ENCODE measurements around the gene SERHL2. TPM values are rescaled to one million over a fixed set of nuclear protein-coding genes. Genes with fewer than 3 reads are reported as not detected.

The SERHL2 gene
- total RNA-seq, 1 experiment from 2014 or later, result 1.1 TPM

DNA sequence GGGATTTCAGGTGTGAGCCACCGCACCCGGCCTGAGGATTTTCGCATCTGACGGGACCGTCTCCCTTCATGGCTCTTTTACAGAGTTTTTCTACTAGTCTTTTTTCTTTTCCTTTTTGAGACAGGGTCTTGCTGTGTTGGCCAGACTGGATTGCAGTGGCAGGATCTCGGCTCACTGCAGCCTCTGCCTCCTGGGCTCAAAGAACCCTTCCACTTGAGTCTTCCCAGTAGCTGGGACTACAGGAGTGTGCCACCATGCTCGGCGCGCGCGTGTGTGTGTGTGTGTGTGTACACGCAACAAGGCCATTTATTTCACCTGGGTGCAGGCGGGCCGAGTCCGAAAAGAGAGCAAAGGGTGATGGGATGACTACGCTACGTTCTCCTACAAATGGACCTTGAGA is 10.9 kb downstream of the SERHL2 start:
- peaks cover 8% of the 10 kb centered on the region for H3K4me1 Mint-ChIP-seq
- H3K27me3 Mint-ChIP-seq (ENCODE audit: low read depth), result peaks cover 41% of the 10 kb centered on the region
- no peak overlapping the region for H3K27ac Mint-ChIP-seq
- no peak for TF ChIP-seq ZNF425 (CRISPR knock-in tag; conservative IDR thresholded peaks at IDR 0.05)
- TF ChIP-seq HMGA2 (CRISPR knock-in tag; IDR thresholded peaks at IDR 0.05), result no peak
- TF ChIP-seq GRHL2 (CRISPR knock-in tag; IDR thresholded peaks at IDR 0.05; ENCODE audit: insufficient replicate concordance, severe bottlenecking), result no peak
- no peak for TF ChIP-seq IRF2 (CRISPR knock-in tag; IDR thresholded peaks at IDR 0.05; ENCODE audit: borderline replicate concordance, low read depth)
- TF ChIP-seq NR3C1 (CRISPR knock-in tag; conservative IDR thresholded peaks at IDR 0.05; ENCODE audit: low read depth), result no peak
- no peak for TF ChIP-seq ESRRA (CRISPR knock-in tag; IDR thresholded peaks at IDR 0.05; ENCODE audit: borderline replicate concordance)
- TF ChIP-seq, protein P1, sequence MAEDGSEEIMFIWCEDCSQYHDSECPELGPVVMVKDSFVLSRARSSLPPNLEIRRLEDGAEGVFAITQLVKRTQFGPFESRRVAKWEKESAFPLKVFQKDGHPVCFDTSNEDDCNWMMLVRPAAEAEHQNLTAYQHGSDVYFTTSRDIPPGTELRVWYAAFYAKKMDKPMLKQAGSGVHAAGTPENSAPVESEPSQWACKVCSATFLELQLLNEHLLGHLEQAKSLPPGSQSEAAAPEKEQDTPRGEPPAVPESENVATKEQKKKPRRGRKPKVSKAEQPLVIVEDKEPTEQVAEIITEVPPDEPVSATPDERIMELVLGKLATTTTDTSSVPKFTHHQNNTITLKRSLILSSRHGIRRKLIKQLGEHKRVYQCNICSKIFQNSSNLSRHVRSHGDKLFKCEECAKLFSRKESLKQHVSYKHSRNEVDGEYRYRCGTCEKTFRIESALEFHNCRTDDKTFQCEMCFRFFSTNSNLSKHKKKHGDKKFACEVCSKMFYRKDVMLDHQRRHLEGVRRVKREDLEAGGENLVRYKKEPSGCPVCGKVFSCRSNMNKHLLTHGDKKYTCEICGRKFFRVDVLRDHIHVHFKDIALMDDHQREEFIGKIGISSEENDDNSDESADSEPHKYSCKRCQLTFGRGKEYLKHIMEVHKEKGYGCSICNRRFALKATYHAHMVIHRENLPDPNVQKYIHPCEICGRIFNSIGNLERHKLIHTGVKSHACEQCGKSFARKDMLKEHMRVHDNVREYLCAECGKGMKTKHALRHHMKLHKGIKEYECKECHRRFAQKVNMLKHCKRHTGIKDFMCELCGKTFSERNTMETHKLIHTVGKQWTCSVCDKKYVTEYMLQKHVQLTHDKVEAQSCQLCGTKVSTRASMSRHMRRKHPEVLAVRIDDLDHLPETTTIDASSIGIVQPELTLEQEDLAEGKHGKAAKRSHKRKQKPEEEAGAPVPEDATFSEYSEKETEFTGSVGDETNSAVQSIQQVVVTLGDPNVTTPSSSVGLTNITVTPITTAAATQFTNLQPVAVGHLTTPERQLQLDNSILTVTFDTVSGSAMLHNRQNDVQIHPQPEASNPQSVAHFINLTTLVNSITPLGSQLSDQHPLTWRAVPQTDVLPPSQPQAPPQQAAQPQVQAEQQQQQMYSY (CRISPR knock-in tag; IDR thresholded peaks at IDR 0.05), result no peak
- no peak for TF ChIP-seq IRF1 (CRISPR knock-in tag; IDR thresholded peaks at IDR 0.05)
- no peak for TF ChIP-seq GTF2I (CRISPR knock-in tag; conservative IDR thresholded peaks at IDR 0.05)
- H3K36me3 Mint-ChIP-seq, result no peaks in the 10 kb centered on the region
- CTCF ChIA-PET, result no interaction called here
- no peaks in the 10 kb centered on the region for H3K9me3 Mint-ChIP-seq
- POLR2A ChIA-PET, result no interaction called here
- H3K4me3 Mint-ChIP-seq, result no peak overlapping the region
- ATAC-seq (no peak), DNase-seq (ENCODE audit: low spot score) (no peak)

- DNase-seq (ENCODE audit: low spot score) (no peak), ATAC-seq (no peak)
- Mint-ChIP-seq H3K4me3 (no peak overlapping the region), H3K9me3 (no peaks in the 10 kb centered on the region), H3K27me3 (ENCODE audit: low read depth) (peaks cover 29% of the 10 kb centered on the region), H3K36me3 (peaks cover under 1% of the 10 kb centered on the region; the same call in 1 of the 2 replicates), H3K27ac (no peak overlapping the region), H3K4me1 (peaks cover 14% of the 10 kb centered on the region)
- ChIA-PET CTCF (interaction anchor here (0.5 kb wide), 1 partner anchor 302 kb away, joined by 3 read pairs; no protein-coding TSS in a partner anchor), POLR2A (no interaction called here)
- TF ChIP-seq CTCF (IDR thresholded peaks at IDR 0.05) (no peak), SP1 (CRISPR knock-in tag; conservative IDR thresholded peaks at IDR 0.05) (no peak), ARID4B (CRISPR knock-in tag; IDR thresholded peaks at IDR 0.05; ENCODE audit: borderline replicate concordance) (no peak), ZNF317 (CRISPR knock-in tag; IDR thresholded peaks at IDR 0.05; ENCODE audit: borderline replicate concordance, low read depth) (no peak), MAX (CRISPR knock-in tag; IDR thresholded peaks at IDR 0.05) (no peak), NR2C2 (CRISPR knock-in tag; IDR thresholded peaks at IDR 0.05) (no peak), NFATC4 (CRISPR knock-in tag; IDR thresholded peaks at IDR 0.05) (no peak), GRHL2 (CRISPR knock-in tag; IDR thresholded peaks at IDR 0.05; ENCODE audit: insufficient replicate concordance, severe bottlenecking) (no peak)
- TF ChIP-seq, protein P2, sequence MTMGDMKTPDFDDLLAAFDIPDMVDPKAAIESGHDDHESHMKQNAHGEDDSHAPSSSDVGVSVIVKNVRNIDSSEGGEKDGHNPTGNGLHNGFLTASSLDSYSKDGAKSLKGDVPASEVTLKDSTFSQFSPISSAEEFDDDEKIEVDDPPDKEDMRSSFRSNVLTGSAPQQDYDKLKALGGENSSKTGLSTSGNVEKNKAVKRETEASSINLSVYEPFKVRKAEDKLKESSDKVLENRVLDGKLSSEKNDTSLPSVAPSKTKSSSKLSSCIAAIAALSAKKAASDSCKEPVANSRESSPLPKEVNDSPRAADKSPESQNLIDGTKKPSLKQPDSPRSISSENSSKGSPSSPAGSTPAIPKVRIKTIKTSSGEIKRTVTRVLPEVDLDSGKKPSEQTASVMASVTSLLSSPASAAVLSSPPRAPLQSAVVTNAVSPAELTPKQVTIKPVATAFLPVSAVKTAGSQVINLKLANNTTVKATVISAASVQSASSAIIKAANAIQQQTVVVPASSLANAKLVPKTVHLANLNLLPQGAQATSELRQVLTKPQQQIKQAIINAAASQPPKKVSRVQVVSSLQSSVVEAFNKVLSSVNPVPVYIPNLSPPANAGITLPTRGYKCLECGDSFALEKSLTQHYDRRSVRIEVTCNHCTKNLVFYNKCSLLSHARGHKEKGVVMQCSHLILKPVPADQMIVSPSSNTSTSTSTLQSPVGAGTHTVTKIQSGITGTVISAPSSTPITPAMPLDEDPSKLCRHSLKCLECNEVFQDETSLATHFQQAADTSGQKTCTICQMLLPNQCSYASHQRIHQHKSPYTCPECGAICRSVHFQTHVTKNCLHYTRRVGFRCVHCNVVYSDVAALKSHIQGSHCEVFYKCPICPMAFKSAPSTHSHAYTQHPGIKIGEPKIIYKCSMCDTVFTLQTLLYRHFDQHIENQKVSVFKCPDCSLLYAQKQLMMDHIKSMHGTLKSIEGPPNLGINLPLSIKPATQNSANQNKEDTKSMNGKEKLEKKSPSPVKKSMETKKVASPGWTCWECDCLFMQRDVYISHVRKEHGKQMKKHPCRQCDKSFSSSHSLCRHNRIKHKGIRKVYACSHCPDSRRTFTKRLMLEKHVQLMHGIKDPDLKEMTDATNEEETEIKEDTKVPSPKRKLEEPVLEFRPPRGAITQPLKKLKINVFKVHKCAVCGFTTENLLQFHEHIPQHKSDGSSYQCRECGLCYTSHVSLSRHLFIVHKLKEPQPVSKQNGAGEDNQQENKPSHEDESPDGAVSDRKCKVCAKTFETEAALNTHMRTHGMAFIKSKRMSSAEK (CRISPR knock-in tag; IDR thresholded peaks at IDR 0.05; ENCODE audit: borderline replicate concordance), result no peak
These were observed 12.2 kb downstream of the SERHL2 start for GRCh38 chr22:42565956-42566355.
